ENCODE measurements around the gene MAP1LC3A.
A peak's percentile ranks its signal among the peaks of the same experiment; 100 is the strongest.

DNA sequence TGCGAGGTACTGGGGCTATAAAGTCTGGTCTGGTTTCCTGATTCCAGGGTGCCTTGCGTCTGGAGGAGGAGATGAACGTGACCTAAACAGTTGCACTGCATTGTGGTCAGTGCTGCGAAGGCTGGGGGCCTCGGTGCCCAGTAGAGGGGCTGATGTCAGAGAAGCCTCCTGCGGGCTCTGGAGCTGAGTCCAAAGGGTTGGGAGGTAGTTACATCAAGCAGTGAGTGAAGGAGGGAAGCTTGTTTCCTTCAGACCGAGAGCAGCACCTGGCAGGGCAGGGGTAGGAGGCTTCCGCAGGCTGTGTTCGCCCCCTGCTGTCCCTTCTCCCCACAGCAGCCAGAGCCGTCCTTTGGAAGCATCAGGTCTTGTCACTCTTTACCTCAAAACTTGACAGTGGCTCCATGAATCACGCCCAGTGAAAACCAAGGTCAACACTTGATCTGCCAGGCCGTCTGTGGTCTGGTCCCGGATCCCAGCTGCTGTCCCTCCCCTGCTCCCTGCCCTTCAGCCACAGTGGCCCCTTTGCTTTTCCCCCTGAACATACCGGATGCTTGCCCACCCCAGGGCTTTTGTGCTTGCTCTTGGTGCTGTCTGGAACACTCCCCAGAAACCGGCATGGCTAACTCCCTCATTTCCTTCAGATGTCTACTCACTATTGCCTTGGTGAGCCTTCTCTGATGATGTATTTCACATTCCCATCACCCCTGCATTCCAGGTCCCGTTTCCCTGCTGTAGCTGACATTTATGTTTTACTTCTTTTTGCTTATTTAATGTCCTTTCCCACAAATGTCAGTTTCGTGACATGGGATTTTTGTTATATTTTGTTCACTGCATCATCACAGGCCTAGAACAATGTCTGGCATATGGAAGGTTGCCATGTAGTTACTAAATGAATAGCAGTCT, 35.3 kb upstream of the MAP1LC3A start:
- peak; percentile 82 for TF ChIP-seq CTCF (IDR thresholded peaks at IDR 0.05; ENCODE audit: borderline replicate concordance, extremely low read depth, low read length, poor library complexity, severe bottlenecking)
- no peak for TF ChIP-seq EZH2 (IDR thresholded peaks at IDR 0.05; ENCODE audit: borderline replicate concordance, low read depth, low read length, severe bottlenecking)
